ENCODE measurements around the gene RYK. TPM values are rescaled to one million over a fixed set of nuclear protein-coding genes. Genes with fewer than 3 reads are reported as not detected.
"Not testable (repeated sequence)": the region's sequence is repeated elsewhere in the genome, so short reads cannot be mapped to it uniquely, and the experiment has no call there.

RYK gene
- total RNA-seq, 1 experiment from 2014 or later: 115 TPM

- DNase-seq (ENCODE audit: low read depth): no peak
These were observed 4.7 kb upstream of the RYK start for GRCh38 chr3:134255404-134255803.

- DNase-seq (ENCODE audit: low read depth): no peak
These were observed 3.0 kb upstream of the RYK start for GRCh38 chr3:134253475-134254226.

- no peak for DNase-seq (ENCODE audit: low read depth)
These were observed 2.1 kb upstream of the RYK start for GRCh38 chr3:134252766-134253165.

GRCh38 chr3:134251731-134252391, 1.2 kb upstream of the RYK start:
- no peak for DNase-seq (ENCODE audit: low read depth)

GRCh38 chr3:134249935-134250716, 533 bp downstream of the RYK start:
- peak; percentile 68 for DNase-seq (ENCODE audit: low read depth)

GRCh38 chr3:134249296-134249841, 1.3 kb downstream of the RYK start:
- no peak for DNase-seq (ENCODE audit: low read depth)

- DNase-seq (ENCODE audit: low read depth): no peak
These were observed 5.7 kb downstream of the RYK start for GRCh38 chr3:134244921-134245320.

- DNase-seq (ENCODE audit: low read depth): peak; percentile 94
These were observed 7.7 kb downstream of the RYK start for GRCh38 chr3:134242649-134243617.

GRCh38 chr3:134239538-134239937, 11.1 kb downstream of the RYK start:
- DNase-seq (ENCODE audit: low read depth): no peak

- DNase-seq (ENCODE audit: low read depth): no peak
These were observed 13.1 kb downstream of the RYK start for GRCh38 chr3:134237454-134238145.

GRCh38 chr3:134236505-134237170, 14.0 kb downstream of the RYK start:
- no peak for DNase-seq (ENCODE audit: low read depth)

- DNase-seq (ENCODE audit: low read depth): no peak
These were observed 15.0 kb downstream of the RYK start for GRCh38 chr3:134235577-134236076.

GRCh38 chr3:134232951-134233350, 17.7 kb downstream of the RYK start:
- DNase-seq (ENCODE audit: low read depth): no peak

GRCh38 chr3:134232151-134232550, 18.5 kb downstream of the RYK start:
- DNase-seq (ENCODE audit: low read depth): peak; percentile 59

GRCh38 chr3:134231131-134231530, 19.5 kb downstream of the RYK start:
- no peak for DNase-seq (ENCODE audit: low read depth)

GRCh38 chr3:134229038-134229437, 21.6 kb downstream of the RYK start:
- DNase-seq (ENCODE audit: low read depth): no peak

- no peak for DNase-seq (ENCODE audit: low read depth)
These were observed 22.2 kb downstream of the RYK start for GRCh38 chr3:134228479-134228878.

GRCh38 chr3:134228035-134228434, 22.6 kb downstream of the RYK start:
- DNase-seq (ENCODE audit: low read depth): no peak

- DNase-seq (ENCODE audit: low read depth): not testable (repeated sequence)
These were observed 25.9 kb downstream of the RYK start for GRCh38 chr3:134224796-134225156.
